GM12873 (cell line): ENCODE data around the gene SIPA1L3.

Source experiments
- CTCF ChIP-seq: IDR thresholded peaks from 2 replicates; pipeline ENCODE4 v1.5.1; 2012; ENCODE audit warnings: low read depth, mild to moderate bottlenecking, moderate library complexity, low read length, control low read depth; ENCODE audit not compliant: insufficient read depth; ENCODE audit errors: missing control alignments

SIPA1L3 gene

GRCh38 chr19:37987356-37988332 lies 80.6 kb downstream of the SIPA1L3 start:
- TF ChIP-seq CTCF: peak; percentile 61

GRCh38 chr19:37988758-37989635 lies 82.0 kb downstream of the SIPA1L3 start:
- TF ChIP-seq CTCF: no peak

DNA sequence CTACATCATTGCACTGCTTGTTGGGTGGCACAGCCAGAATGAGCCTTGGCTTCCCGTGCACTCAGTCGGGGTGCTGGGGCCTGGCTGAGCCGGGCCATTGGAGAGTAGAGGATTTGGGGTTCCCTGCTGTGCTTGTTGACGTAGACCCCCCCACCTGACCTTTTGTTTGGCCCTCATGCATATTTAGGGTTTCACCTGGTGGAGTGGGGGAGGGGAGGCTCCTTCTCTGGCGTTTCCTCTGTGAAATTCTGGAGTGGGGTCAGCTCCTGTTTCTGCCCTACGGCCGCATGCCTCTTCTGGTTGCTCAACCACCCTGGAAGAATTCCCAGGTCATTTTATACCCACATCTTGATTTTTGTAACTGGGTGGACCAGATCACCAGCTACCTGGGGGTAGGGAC lies 82.8 kb downstream of the SIPA1L3 start:
- TF ChIP-seq CTCF: no peak

GRCh38 chr19:37990362-37990761 lies 83.4 kb downstream of the SIPA1L3 start:
- no peak for TF ChIP-seq CTCF

DNA sequence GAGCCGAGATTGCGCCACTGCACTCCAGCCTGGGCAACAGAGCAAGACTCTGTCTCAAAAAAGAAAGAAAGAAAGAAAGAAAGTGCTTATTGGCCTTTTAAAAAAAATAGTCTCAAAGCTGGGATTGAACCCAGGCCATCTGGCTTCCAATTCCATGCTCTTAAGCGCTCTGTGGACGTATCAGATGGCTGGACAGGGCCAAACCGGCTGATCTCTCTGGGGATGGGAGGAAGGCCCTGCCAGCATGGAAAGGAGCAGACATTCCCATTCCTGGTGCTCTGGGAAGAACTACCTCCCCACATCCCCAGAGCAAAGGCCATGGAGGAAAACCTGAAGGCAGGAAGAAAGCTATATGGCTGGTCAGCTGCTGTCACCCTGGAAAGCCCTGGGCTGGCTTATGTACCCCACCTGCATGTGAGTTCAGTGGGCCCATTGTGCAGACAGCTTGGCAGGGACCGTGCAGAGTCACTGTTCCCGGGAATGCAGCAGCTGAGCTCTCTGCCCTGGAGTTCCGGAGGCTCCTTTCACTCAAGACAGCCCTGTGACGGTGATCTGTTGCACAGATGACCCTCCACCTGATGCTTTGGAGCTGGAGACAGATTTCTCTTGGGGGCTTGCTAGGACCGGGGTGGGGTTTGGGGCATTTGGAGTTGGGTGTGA lies 84.3 kb downstream of the SIPA1L3 start:
- TF ChIP-seq CTCF: no peak

- no peak for TF ChIP-seq CTCF
Measured at GRCh38 chr19:37991841-37992248, 84.8 kb downstream of the SIPA1L3 start.
